Endothelial cell of umbilical vein (primary cell): ENCODE results near the gene TCF7L2. TPM values are rescaled to one million over a fixed set of nuclear protein-coding genes. Genes with fewer than 3 reads are reported as not detected.

Experiments
- BruUV-seq: library from RNA; stranded (reverse); fragments of 400-500 nt; replicated peaks from 2 replicates; lab custom pipeline; 2021; lab: Mats Ljungman, UMichigan
- CTCF ChIA-PET: fragments of 300-600, 350-600 bp; sonication (Branson Sonifier 250); formaldehyde crosslinking; loops from one replicate; lab custom pipeline; 2021; ENCODE audit warnings: antibody characterized with exemption, inconsistent platforms; lab: Charles Lee
- POLR2A ChIA-PET: fragments of 300-600, 350-600 bp; sonication (Branson Sonifier 250); formaldehyde crosslinking; loops from one replicate; lab custom pipeline; 2021; ENCODE audit warnings: antibody characterized with exemption, inconsistent platforms; lab: Charles Lee
- DNase-seq: peaks from one replicate; pipeline ENCODE4 v3.0.0-alpha.2; 2011; ENCODE audit warnings: low read depth, low spot score
- FAIRE-seq: peaks from 2 replicates; lab custom pipeline; 2011; peaks lifted over from hg19 to GRCh38; lab: Jason Lieb, UNC
- H2AFZ ChIP-seq: 2 replicates; pipeline ENCODE4 v1.6.0; 2012; ENCODE audit warnings: low read depth, low read length, control low read depth, inconsistent platforms
- H3K27ac ChIP-seq: 2 replicates; pipeline ENCODE4 v1.5.1; 2011; ENCODE audit warnings: low read depth, mild to moderate bottlenecking, control low read depth, low read length, moderate library complexity; ENCODE audit not compliant: insufficient read depth
- H3K27me3 ChIP-seq, 2 experiments: 2 replicates each; pipeline versions ENCODE4 v1.6.0 to v1.6.1; 2011; ENCODE audit warnings: low read length in 2 of 2, mixed read lengths in 1 of 2; ENCODE audit not compliant: control insufficient read depth in 2 of 2, insufficient read depth in 2 of 2
- H3K36me3 ChIP-seq, 2 experiments: 2 replicates in 1 of 2; 3 replicates in 1 of 2; pipeline ENCODE4 v1.5.1; 2011; ENCODE audit warnings: low read length in 2 of 2, mild to moderate bottlenecking in 1 of 2, moderate library complexity in 1 of 2; ENCODE audit not compliant: control insufficient read depth in 2 of 2, insufficient read depth in 2 of 2; ENCODE audit errors: extremely low read depth in 1 of 2
- H3K4me1 ChIP-seq: 3 replicates; pipeline ENCODE4 v1.5.1; 2011; ENCODE audit warnings: mild to moderate bottlenecking, low read length; ENCODE audit not compliant: control insufficient read depth, insufficient read depth; ENCODE audit errors: extremely low read depth
- H3K4me2 ChIP-seq: 2 replicates; pipeline ENCODE4 v1.6.1; 2011; ENCODE audit warnings: low read length, control low read depth, mixed read lengths; ENCODE audit not compliant: insufficient read depth
- H3K4me3 ChIP-seq, 3 experiments: fragments of 200-600 bp in 1 of 3; sonication (generic), shearing (Covaris generic) in 1 of 3; replicated peaks in 1 of 3; 2 replicates each; pipeline ENCODE4 v1.5.1; 2011 to 2016; ENCODE audit warnings: control low read depth in 3 of 3, low read length in 3 of 3, mild to moderate bottlenecking in 2 of 3, inconsistent platforms in 1 of 3, low read depth in 1 of 3, moderate library complexity in 1 of 3; ENCODE audit not compliant: insufficient read depth in 1 of 3
- H3K79me2 ChIP-seq: 2 replicates; pipeline ENCODE4 v1.6.0; 2012; ENCODE audit warnings: low read length, inconsistent platforms; ENCODE audit not compliant: control insufficient read depth, insufficient read depth
- H3K9ac ChIP-seq: replicated peaks from 2 replicates; pipeline ENCODE3; 2011; ENCODE audit warnings: low read length, control low read depth; ENCODE audit not compliant: insufficient read depth; ENCODE audit errors: extremely low read depth
- H3K9me1 ChIP-seq: replicated peaks from 3 replicates; pipeline ENCODE4 v1.6.0; 2011; ENCODE audit warnings: mild to moderate bottlenecking, low read length; ENCODE audit not compliant: control insufficient read depth, insufficient read depth; ENCODE audit errors: extremely low read depth
- H3K9me3 ChIP-seq: replicated peaks from 2 replicates; pipeline ENCODE4 v1.5.1; 2012; ENCODE audit warnings: low read length, inconsistent platforms; ENCODE audit not compliant: control insufficient read depth, insufficient read depth
- H4K20me1 ChIP-seq: replicated peaks from 2 replicates; pipeline ENCODE3; 2011; ENCODE audit warnings: mild to moderate bottlenecking, low read length; ENCODE audit not compliant: control insufficient read depth, insufficient read depth; ENCODE audit errors: extremely low read depth
- CTCF ChIP-seq, 2 donors: IDR thresholded peaks; 1 replicate in 1 of 2; 2 replicates in 1 of 2; pipeline ENCODE4 v1.5.1; 2011; ENCODE audit warnings: low read length in 2 of 2, mild to moderate bottlenecking in 2 of 2, moderate library complexity in 2 of 2, control low read depth in 1 of 2, inconsistent platforms in 1 of 2, low read depth in 1 of 2; ENCODE audit not compliant: insufficient read depth in 1 of 2; ENCODE audit errors: extremely low read depth in 1 of 2
- EZH2 ChIP-seq: IDR thresholded peaks from 2 replicates; pipeline ENCODE4 v1.6.1; 2012; ENCODE audit warnings: borderline replicate concordance, low read depth, mild to moderate bottlenecking, moderate library complexity, low read length, inconsistent platforms; ENCODE audit not compliant: severe bottlenecking
- FOS ChIP-seq: IDR thresholded peaks from 2 replicates; pipeline ENCODE4 v1.6.1; 2011; ENCODE audit warnings: mild to moderate bottlenecking, low read length, moderate library complexity, borderline replicate concordance; ENCODE audit not compliant: insufficient read depth
- GATA2 ChIP-seq: IDR thresholded peaks from 2 replicates; pipeline ENCODE4 v1.7.0; 2011; ENCODE audit warnings: low read depth, mild to moderate bottlenecking, moderate library complexity, mixed read lengths, low read length; ENCODE audit not compliant: insufficient read length, insufficient read depth
- JUN ChIP-seq: IDR thresholded peaks from 2 replicates; pipeline ENCODE4 v1.6.1; 2011; ENCODE audit warnings: borderline replicate concordance, low read depth; ENCODE audit not compliant: insufficient read length, insufficient read depth
- MAX ChIP-seq: IDR thresholded peaks from 2 replicates; pipeline ENCODE4 v1.6.1; 2011; ENCODE audit not compliant: insufficient read depth, insufficient read length
- MYC ChIP-seq: IDR thresholded peaks from one replicate; pipeline ENCODE4 v1.6.1; 2011; ENCODE audit warnings: mild to moderate bottlenecking, low read depth, low read length
- POLR2A ChIP-seq: IDR thresholded peaks from 2 replicates; pipeline ENCODE4 v1.6.1; 2012; ENCODE audit warnings: low read depth, mild to moderate bottlenecking, control low read depth, low read length
- POLR2AphosphoS5 ChIP-seq: IDR thresholded peaks from 2 replicates; pipeline ENCODE4 v1.6.1; 2012; ENCODE audit warnings: low read depth, mild to moderate bottlenecking, control low read depth, low read length, moderate library complexity; ENCODE audit not compliant: insufficient read depth
- dilution Hi-C: fragments of 300-500 bp; cut with MboI; formaldehyde crosslinking; loops from one replicate; pipeline ENCODE4 v1.15.0; 2019; ENCODE audit warnings: low sequenced_read_pairs; ENCODE audit not compliant: extremely low pct_ligation_motif_present
- intact Hi-C: fragments of 100-400 bp; cut with micrococcal nuclease; formaldehyde crosslinking; loops from one replicate; pipeline ENCODE4 v1.10.0; 2022
- polyA plus RNA-seq, 4 experiments: library from polyadenylated mRNA; depleted of rRNA in 3 of 4; stranded (reverse) in 3 of 4; unstranded in 1 of 4; fragments of >200 nt; gene quantifications; 2 replicates each; pipeline versions ENCODE4 v1.2.1 to v1.2.3, GENCODE V29; 2011 to 2012; ENCODE audit warnings: missing spikeins in 1 of 4
- total RNA-seq: library from RNA; stranded (reverse); gene quantifications from 2 replicates; pipeline ENCODE4 v1.2.3, GENCODE V29; 2021

The TCF7L2 gene
- total and polyA plus RNA-seq, 2 donors (not counting 3 experiments of a cell fraction or from before 2014, with no cell fraction given), result 9.9 to 21.8 TPM

DNA sequence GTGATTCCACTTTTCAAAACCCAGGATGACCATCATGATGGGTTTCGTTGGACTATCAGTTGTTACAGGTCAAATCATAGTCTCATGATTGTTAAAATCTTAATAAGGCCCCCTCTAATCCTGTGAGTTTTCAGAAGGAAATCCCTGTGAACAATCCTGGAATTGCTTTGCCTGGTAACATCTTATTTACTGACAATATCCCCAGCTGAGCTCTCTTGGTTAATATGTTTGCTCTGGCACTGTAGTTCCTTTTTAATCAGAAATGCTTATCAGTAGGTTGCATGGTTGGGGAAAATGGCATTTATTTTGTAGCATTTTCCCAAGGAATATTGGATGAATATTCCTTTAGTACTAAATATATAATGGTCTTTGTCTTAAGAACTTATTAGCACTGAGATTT, 163.9 kb downstream of the TCF7L2 start:
- H3K4me2 ChIP-seq, result no peak overlapping the region
- no peak overlapping the region for H3K4me3 ChIP-seq
- CTCF ChIA-PET, result no interaction called here
- no peaks in the 10 kb centered on the region for H3K9me3 ChIP-seq
- H3K27me3 ChIP-seq, result no peaks in the 10 kb centered on the region
- no peak overlapping the region for H3K9ac ChIP-seq
- DNase-seq, result no peak
- H3K27ac ChIP-seq, result no peak overlapping the region
- no peaks in the 10 kb centered on the region for H3K79me2 ChIP-seq
- no peaks in the 10 kb centered on the region for H3K9me1 ChIP-seq
- no peak for FAIRE-seq
- H3K36me3 ChIP-seq, result no peaks in the 10 kb centered on the region
- TF ChIP-seq JUN, result no peak
- TF ChIP-seq GATA2, result no peak
- TF ChIP-seq MYC, result no peak
- TF ChIP-seq MAX, result no peak
- TF ChIP-seq EZH2, result no peak
- no peak for TF ChIP-seq CTCF (IDR thresholded peaks at IDR 0.05; ENCODE audit: extremely low read depth in 1 of 2, insufficient read depth in 1 of 2, low read depth in 1 of 2, low read length in 2 of 2)
- no peak for TF ChIP-seq POLR2AphosphoS5
- no peak for TF ChIP-seq POLR2A
- TF ChIP-seq FOS, result no peak
- no peak overlapping the region for H2AFZ ChIP-seq
- dilution Hi-C loops, result loop anchor here (25.0 kb wide), 1 partner anchor 552 kb away; no protein-coding TSS in a partner anchor
- no TSS peak for BruUV-seq
- H4K20me1 ChIP-seq, result no peaks in the 10 kb centered on the region
- H3K4me1 ChIP-seq, result no peaks in the 10 kb centered on the region
- intact Hi-C loops, result no loop called here
- POLR2A ChIA-PET, result no interaction called here
